Iris pigment epithelial cell (primary cell): ENCODE results near the gene YTHDC1.
A peak's percentile ranks its signal among the peaks of the same experiment; 100 is the strongest.

Source experiments
- DNase-seq: peaks from one replicate; pipeline ENCODE4 v3.0.0-alpha.2; 2011; ENCODE audit warnings: low read depth

The YTHDC1 gene

DNA sequence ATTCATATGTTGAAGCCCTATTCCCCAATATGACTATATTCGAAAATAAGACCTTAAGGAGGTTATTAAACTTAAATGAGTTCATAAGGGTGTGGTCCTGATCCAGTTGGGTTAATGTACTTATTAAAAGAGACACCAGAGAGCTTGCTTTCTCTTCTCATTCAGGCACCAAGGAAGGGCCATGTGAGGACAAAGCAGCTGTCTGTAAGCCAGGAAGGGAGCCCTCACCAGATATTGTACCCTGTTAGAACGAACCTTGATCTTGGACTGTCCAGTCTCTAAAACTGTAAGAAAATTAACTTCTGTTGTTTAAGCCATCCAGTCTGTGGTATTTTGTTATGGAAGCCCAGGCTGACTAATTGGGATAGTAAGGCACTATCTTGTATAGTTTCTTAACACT, 9.1 kb upstream of the YTHDC1 start:
- no peak for DNase-seq

DNA sequence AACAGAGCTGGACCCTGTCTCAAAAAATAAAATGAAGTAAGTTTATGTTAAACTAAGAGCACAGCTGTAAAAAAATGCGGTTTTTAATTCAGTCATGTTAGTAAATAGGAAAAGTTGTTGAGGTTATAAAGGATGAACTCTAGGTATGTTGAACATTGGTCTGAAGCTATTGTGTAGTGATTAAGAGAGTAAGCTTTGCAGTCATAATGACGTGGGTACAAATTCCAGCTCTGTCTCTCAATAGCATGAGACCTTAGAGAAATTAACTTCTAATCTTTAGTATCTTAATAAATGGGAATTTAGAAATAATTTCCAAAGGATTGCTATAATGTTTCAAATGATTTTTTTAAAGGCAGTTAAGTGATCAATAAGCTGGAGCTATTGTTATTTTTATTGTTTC, 2.9 kb upstream of the YTHDC1 start:
- no peak for DNase-seq

DNA sequence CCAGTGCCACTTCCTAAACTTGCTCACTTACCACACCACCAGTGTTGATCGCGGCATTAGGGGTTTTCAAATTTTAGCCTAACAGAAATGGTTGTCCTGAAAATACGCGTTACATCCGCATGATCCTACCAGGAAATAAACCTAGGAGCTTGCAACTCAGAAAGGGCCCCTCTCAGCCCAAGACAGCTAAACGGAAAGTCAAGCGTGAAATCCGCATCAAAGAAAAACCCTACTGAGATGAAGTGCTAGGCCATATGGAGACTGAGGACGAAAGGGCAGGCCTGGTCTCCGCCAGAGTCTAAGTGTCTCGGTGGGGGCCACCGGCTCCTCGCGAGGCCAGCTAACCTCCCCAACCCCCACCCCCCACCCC, 626 bp downstream of the YTHDC1 start:
- peak; percentile 36 for DNase-seq

DNA sequence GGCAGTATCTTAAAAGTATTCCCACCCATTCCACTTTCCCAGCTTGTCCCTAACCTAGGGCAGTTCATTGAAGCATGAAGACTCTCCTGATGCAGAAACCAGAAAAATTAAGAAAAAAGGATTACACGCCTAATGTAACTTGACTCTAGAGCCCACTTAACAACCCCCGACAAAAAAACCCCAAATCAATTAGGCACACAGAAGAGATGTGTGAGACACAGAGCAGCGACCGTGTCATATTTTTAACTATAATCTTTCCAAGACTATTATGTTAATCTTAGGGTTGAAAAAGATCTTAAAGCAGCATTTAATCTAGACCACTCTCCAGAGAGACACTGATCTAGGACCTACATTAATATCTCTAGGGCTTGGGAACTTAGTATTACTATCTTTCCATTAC, 1.3 kb downstream of the YTHDC1 start:
- DNase-seq, result no peak

DNA sequence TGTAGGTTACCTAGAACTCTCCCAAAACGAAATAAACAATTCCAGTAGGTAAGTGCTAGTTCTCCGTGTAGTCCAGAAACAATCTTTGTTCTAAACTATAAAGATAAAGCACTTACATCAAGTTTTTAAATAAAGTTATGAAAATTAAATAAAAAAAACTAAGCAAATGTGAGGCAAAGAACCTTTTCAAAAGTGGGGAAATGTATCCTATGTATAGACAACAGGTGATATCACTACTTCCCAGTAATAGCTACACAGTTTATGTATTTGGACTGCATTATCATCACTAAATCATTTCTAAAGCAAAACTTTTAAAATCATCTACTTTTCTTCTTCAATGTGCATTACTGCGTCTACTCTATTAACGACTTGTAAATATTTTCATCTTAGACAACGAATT, 2.0 kb downstream of the YTHDC1 start:
- DNase-seq, result no peak

DNA sequence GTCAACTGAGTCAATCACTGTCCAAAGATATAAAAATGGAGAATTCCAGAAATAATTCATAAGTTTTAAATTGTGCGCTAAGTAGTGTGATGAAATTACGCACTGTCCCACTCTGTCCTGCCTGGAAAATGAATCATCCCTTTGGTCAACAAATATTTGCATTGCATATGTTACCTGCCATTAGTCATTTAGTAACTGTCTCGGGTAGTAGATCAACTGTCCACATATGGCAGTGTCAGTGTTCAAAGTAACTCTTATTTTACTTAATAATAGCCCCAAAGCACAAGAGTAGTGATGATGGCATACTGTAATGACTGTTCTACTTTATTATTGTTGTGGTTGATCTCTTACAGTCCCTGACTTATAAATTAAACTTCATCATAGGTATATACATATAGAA, 3.4 kb downstream of the YTHDC1 start:
- DNase-seq, result peak; percentile 72

DNA sequence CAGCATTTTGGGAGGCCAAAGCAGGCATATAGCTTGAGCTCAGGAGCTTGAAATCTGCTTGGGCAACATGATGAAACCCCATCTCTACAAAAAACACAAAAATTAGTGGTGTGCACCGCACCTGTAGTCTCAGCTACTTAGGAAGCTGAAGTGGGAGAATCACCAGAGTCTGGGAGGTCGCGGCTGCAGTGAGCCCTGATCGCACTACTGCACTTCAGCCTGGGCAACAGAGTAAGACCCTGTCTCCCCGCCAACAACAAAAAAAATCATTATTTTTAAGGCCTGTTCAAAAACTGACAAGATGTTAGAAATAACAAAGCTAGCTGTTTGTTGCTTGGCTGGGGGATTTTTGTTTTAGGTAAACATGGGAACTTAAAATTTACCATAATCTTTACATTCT, 5.1 kb downstream of the YTHDC1 start:
- no peak for DNase-seq

DNA sequence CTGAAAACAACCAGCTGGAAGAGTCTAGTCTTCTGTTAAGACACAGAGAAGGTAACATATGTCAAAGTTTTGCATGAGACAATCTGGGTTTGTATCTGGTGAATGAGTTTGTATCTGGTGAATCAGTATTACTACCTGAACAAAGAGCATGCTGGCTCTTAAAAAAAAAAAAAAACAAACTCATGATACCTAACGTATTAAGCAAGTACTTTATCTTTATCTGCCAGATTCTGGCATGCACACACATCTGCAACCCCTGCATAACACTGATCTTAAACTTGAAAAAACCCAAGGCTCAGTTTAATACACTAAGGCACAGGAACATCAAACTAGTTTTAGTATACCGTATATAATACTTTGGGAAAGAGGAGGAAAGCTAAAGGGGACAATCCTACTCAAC, 5.8 kb downstream of the YTHDC1 start:
- DNase-seq, result no peak

DNA sequence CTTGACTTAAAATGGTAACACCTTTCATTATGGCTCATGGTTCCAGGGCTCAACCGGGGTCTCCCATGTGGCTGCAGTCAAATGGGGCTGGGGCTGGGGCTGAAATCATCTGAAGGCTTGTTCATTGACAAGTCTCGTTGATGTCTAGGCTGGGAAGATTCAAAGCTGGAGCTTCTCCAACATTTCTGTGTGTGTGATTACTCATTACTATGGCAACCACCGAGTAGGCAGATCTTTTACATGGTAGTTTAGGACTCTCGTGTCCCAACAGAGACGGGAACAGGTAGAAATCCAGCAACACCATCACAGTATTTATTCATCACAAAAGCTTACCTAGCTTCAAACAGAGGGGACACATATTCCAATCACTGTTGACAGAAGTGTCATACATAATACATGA, 7.8 kb downstream of the YTHDC1 start:
- peak; percentile 86 for DNase-seq

DNA sequence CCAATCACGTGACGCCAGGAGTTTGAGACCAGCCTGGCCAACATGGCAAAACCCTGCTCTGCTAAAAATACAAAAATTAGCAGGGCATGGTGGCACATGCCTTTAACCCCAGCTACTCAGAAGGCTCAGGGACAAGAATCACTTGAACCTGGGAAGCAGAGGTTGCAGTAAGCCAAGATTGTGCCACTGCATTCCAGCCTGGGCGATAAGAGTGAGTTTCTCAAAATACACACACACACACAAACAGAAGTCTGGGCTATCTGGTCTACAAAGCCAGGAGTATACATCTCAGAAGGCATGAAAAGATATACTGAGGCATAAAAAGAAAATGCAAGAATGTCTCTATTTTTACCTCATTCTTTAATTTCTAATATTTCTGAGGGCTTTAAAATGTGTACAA, 11.3 kb downstream of the YTHDC1 start:
- DNase-seq, result no peak

DNA sequence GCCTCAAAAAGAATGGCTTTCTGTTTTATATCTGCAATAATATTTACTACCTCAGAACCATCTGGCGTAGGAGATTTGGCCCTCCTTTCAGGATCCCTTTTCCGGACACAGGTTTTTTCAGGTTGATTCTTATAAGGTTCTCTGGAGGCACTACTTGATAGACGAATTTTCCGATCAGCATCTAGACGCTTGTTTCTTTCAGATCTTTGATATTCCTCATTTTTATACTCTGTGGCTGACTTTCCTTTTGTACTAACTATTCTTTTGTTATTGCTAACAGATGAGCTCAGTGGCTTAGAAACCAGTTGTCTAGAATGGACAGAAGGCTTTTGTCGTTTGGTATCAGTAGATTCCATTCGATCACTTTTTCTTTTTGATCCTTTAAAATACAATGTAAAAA, 12.4 kb downstream of the YTHDC1 start:
- DNase-seq, result no peak

DNA sequence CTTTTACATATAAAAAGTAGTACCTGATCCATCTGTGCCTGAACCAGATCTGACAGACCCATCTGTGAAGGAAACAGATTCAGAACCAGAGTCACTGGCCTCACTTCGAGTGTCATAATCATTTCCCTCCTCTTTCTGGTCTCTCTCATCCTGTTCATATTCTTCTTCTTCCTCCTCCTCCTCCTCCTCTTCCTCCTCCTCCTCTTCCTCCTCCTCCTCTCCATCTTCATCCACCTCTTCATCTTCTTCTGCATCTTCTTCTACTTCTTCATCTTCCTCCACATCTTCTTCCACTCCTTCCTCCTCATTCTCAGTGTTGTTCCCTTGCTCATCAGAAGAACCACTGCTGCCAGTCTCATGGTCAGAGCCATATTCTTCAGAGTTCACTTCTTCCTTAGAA, 12.9 kb downstream of the YTHDC1 start:
- DNase-seq, result no peak

DNA sequence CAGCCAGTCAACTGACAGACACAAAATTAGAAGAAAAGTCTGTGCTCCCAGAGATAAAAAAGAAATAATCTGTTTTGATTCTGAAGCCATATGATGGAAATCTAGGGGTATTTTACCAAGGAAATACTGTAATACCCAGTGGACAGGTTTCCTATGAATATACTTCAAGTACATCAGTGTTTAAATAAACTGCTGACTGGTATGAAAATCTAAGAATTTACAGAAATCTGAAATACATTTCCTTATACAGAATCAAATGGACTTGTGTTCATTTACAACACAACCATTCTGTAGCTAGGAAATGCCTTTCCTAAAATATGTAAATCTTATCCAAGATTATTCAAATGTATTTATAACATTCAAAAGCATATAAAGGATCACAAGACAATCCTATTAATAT, 13.4 kb downstream of the YTHDC1 start:
- no peak for DNase-seq

DNA sequence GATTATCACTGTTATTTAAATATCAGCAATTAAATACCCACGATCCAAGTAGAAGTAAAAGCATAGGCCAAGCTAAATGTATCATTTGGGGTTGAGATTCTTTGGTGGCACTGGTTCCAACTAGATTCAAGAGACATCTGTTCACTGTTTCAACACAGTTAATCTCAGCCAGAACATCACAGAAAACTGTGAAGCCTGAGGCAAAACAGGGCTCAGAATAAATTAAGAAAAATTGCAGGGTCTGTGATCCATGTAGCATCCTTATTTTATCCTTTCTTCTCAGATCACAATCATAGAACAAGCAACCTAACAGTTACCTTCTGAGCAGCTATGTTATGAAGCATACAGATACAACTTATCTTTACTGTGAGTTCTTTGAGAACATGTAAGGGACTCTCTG, 23.7 kb downstream of the YTHDC1 start:
- DNase-seq, result no peak

DNA sequence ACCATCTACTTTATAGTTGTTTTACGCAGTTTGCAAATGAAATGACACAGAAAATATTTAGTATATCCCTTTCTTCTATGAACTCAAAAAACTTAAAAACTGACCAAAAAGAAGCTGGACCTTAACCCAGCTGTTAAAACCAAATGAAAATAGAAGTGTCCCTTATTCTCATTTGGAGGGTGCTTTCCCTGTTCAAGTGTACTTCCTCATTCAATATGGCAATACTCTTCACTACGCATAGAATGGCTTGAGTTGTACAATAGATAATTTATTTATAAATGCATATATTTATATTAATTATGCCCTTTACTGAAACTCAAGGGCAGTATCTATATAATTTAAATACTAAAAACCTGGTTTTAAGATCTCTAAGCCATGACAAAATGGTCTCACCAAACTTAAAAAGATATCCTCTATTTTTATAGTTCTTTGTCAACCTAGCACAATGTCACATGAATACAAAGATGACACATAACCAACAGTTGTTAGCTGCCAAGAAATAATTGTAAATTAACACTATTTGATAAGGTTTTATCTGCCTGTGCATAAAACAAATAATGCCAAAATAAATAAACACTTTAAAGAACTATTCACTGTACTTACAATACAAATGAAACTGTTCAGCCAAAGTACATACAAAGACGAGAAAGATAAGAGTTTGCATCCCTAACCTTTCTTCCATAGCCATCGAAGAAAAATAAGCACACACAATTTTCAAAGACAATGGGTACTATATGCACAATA, 25.2 kb downstream of the YTHDC1 start:
- DNase-seq, result no peak

DNA sequence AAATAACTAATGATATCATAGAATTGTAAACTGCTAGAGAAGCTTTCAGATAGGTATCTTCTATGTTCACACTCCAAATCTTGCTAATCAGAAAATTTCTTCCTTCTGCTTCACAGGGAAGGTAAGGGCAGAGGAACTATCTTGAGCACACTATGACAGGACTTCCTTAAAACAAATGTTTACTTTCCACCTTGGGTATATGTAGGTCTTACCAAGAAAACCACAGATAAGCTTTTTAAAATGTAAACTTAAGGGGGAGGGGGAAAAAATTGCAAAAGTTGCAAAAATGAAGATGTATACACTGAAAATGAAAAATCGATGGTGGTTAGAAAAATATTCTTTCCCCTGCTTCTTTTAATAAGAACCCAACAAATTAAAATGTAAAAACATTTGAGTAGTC, 30.9 kb downstream of the YTHDC1 start:
- DNase-seq, result no peak

DNA sequence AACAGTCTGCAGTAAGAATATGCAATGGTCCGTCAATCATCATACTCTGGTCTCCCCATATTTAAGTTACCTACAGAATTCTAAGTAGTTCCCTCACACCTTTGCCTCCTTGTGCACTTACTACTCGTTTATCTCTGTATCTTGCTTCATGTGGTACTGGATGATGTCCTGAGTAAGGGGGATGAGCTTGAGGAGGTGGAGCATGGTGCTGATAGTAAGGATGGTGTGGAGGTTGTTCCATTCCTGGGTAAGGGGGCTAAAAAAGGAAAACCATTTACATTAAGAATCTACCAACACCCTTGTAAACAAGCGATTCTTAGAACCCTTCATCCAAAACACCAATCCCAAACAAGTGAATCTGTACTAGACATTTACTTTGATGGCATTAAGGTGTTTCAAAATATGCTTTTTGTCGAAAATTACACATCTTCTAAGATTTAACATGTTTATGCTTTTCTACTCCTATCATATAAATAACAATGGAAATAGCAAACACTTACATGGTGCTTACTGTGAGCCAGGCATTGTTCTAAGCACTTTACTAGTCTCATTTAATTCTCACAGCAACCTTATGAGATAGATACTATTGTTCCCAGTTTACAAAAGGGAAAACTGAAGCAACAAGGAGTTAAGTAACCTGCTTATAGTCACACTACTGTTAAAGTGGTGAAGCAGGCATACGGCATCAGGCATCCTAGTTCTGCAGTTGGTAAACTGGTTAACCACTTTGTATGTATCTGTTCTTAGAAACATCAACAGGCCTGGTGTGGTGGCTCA, 33.5 kb downstream of the YTHDC1 start:
- no peak for DNase-seq

DNA sequence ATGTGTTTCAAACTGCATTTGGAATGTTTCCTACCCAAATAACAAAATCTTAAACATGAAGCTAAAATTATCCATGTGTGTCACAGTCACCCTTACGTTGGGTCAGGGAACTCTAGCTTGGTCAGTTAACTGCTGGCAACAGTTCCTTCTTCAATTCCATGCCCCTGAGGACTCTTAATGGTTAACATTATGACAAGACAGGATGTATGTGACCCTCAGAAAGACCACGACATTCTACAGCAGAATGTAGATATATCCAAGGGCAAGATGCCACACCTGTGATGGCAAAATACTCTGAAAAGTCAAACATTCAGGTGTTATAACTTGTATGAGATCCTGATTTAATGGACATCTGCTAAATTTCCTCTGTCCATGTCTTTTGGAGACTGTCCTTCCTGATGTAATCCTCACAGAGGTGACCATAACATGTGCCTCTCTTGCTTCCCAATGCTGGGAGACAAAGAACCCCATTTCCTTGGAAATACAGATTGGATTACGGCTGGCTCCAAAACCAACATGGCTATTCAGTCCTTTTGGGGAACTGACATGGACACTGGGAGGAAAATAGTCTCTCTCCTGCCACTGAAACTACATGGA, 39.1 kb downstream of the YTHDC1 start:
- DNase-seq, result no peak

DNA sequence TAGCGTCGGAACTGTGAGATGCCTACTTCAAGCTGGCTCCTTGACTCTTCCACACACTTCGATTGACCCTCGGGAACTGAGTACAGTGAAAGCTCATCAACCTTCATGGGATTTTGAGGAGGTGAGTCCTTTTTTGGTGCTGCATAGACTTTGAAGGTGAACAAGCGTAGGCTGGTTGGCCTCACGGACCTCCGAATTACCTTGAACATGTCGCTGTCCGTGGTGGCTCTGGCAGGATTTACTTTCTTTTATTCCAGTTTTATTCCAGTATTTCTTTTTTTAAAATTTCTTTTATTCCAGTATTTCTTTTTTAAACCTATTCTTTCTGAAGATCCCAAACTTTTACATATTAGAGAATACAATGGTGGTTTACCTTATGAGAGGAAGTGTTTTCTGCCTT, 45.2 kb downstream of the YTHDC1 start:
- DNase-seq, result peak; percentile 2

DNA sequence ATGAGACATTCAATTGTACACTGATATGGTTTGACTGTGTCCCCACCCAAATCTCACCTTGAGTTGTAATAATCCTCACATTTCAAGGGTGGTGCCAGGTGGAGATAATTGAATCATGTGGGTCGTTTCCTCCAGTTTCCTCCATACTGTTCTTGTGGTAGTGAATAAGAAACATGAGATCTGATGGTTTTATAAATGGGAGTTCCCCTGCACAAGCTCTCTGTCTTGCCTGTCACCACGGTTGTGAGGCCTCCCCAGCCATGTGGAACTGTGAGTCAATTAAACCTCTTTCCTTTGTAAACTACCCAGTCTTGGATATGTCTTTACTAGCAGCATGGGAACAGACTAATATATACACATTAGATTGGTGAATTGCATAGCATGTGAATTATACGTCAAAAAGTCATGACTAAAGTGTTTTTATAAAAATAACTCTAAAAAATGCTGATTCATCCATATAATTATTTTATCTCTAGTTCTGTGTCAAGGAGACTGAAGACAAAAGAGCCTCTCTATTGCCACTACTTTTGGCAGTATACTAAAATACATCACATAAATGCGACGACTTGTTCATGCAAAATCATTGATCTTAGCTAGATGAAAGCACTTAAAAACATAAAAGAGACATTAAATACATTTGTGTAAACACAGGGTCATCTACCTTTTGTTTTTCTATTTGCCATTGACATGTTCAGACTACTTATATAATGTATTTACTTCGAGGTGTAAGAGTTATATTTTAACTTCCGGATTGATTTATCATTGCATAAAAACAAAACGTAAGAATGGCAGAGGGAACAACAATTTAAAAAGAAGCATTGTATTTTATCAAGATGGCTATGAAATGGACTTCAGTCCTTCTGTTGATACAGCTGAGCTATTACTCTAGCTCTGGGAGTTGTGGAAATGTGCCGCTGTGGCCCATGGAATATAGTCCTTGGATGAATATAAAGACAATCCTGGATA, 50.1 kb downstream of the YTHDC1 start:
- no peak for DNase-seq

DNA sequence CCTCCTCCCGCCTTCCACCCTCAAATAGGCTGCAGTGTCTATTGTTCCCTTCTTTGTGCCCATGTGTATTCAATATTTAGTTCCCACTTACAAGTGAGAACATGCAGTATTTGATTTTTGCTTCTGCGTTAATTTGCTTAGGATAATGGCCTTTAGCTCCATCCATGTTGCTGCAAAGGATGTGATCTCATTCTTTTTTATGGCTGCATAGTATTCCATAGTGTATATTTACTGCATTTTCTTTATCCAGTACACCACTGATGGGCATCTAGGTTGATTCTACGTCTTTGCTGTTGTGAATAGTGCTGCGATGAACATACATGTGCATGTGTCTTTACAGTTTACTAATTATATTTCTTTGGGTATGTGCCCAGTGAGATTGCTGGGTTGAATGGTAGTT, 52.8 kb downstream of the YTHDC1 start:
- no peak for DNase-seq

DNA sequence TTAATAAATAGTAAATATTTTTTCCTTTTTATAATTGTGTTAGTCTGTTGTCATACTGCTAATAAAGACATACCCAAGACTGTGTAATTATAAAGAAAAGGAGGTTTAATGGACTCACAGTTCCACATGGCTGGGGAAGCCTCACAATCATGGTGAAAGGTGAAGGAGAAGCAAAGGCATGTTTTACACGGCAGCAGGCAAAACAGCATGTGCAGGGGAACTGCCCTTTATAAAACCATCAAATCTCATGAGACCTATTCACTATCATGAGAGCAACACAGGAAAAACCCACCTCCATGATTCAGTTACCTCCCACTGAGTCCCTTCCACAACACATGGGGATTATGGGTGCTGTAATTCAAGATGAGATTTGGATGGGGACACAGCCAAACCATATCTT, 58.6 kb downstream of the YTHDC1 start:
- no peak for DNase-seq
